ENCODE data around the gene LRRFIP1. TPM values are rescaled to one million over a fixed set of nuclear protein-coding genes. Genes with fewer than 3 reads are reported as not detected.

LRRFIP1 gene
- total and polyA plus RNA-seq, 2 donors (not counting 1 experiment from before 2014, with no cell fraction given), result 42.0 to 139 TPM

DNA sequence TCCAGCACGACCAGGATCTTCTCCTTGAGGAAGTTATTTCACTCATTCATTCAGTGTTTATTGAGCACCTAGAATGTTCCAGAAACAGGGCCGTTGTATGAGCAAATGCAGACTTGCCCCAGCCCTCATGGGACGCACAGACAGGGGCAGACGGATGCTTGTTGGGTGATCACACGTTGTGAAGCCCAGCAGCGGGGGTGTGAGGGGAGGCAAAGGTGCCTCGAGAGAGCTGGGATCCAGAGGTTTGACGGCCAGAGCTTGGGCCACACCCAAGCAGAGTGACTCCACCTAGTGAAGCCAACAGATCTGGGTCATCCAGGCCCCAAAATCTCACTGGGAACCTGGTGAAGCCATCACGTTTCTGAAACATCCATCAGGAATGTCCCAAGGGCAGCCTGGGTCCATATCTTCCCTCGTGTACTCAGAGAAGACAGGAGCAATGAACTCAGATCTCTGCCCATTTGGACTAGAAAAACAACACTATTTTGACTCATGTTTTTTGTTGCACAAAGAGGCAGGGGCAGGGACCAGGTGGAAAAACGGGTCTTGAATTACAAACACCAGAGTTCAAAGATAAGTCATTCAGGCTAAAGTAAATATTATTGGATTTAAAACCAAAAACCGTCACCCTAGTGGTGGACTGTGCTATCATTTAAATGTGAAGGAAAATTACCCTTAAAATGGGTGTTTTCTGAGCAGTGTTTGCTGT, 116.3 kb downstream of the LRRFIP1 start:
- no peaks in the 10 kb centered on the region for H3K27me3 Mint-ChIP-seq
- ATAC-seq (ENCODE audit: low read depth) (no peak), DNase-seq (no peak)
- Histone ChIP-seq H3K4me1 (ENCODE audit: control insufficient read depth in 2 of 2, insufficient read depth in 2 of 2, low read length in 2 of 2) (peaks cover 0 to 2% of the 10 kb centered on the region in 2 donors), H3K36me3 (replicated peaks in 1 of 2; ENCODE audit: control extremely low read depth in 1 of 2, control insufficient read depth in 1 of 2, extremely low read depth in 1 of 2, insufficient read depth in 2 of 2, low read length in 1 of 2) (peaks cover 2 to 43% of the 10 kb centered on the region in 2 experiments), H3K27ac (ENCODE audit: low read length in 2 of 2) (peak overlapping the region in 1 of 2 donors; percentile 44), H3K9me3 (ENCODE audit: control extremely low read depth in 1 of 3, control insufficient read depth in 2 of 3, insufficient read depth in 1 of 3, low read length in 2 of 3) (no peaks in the 10 kb centered on the region), H3K4me2 (replicated peaks; ENCODE audit: low read depth, low read length, poor library complexity, severe bottlenecking) (no peak overlapping the region), H3K9ac (ENCODE audit: low read length) (no peak overlapping the region), H2AFZ (ENCODE audit: insufficient read depth, low read depth, low read length, poor library complexity, severe bottlenecking) (no peak overlapping the region), H3K79me2 (ENCODE audit: control insufficient read depth, insufficient read depth, low read length) (peaks cover 78% of the 10 kb centered on the region), H3K4me3 (ENCODE audit: control extremely low read depth in 1 of 5, extremely low read depth in 1 of 5, insufficient read depth in 1 of 5, low read depth in 2 of 5, low read length in 4 of 5) (no peak overlapping the region), H4K20me1 (ENCODE audit: control insufficient read depth, insufficient read depth, low read length, poor library complexity, severe bottlenecking) (peaks cover 97% of the 10 kb centered on the region), H3K27me3 (replicated peaks in 1 of 4; ENCODE audit: control extremely low read depth in 1 of 4, control insufficient read depth in 3 of 4, insufficient read depth in 4 of 4, low read length in 3 of 4) (no peaks in the 10 kb centered on the region)
- H3K9me3 Mint-ChIP-seq (ENCODE audit: insufficient read depth), result no peaks in the 10 kb centered on the region
- ChIA-PET CTCF (interaction anchor here (1.0 to 7.5 kb wide), 17 partner anchors 11 to 520 kb away, joined by 3 to 269 read pairs (median 13); no protein-coding TSS in a partner anchor), POLR2A (interaction anchor here (2.7 kb wide), 1 partner anchor 70 kb away, joined by 9 read pairs; no protein-coding TSS in a partner anchor)
- H3K4me1 Mint-ChIP-seq, result peaks cover 45% of the 10 kb centered on the region
- intact Hi-C loops (cut with micrococcal nuclease), result loop anchor here (2.0 kb wide), 2 partner anchors 51 to 171 kb away; no protein-coding TSS in a partner anchor
- 81% methylated on average over 10 of the region's 12 CpGs for WGBS (ENCODE audit: insufficient coverage)
- no peak for TF ChIP-seq EZH2 (IDR thresholded peaks at IDR 0.05; ENCODE audit: borderline replicate concordance, insufficient read depth, low read depth, low read length, poor library complexity, severe bottlenecking)
- H3K27ac Mint-ChIP-seq, result peak overlapping the region; percentile 74
- H3K4me3 Mint-ChIP-seq, result no peak overlapping the region

DNA sequence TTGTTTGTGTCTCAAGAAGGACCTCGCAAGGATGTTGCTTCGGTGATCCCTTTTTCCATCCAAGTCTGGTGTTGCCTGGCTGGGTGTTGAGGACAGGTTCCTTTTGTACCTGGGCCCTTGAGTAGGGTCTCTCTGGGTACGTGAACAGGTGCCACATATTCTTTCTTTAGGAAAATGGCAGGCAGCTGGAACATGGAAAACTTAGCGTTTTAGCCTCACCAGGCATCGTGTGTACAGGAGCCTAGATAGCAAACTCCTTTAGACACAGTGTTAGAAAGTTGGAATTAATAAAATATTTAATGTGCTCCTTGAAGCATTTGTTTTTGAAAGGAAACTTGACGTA, 116.9 kb downstream of the LRRFIP1 start:
- no peak overlapping the region for H3K4me2 ChIP-seq (replicated peaks; ENCODE audit: low read depth, low read length, poor library complexity, severe bottlenecking)
- no peak overlapping the region for H3K27ac Mint-ChIP-seq

More for the DNA sequence above, 116.9 kb downstream of the LRRFIP1 start:
- H4K20me1 ChIP-seq (ENCODE audit: control insufficient read depth, insufficient read depth, low read length, poor library complexity, severe bottlenecking), result peaks cover 96% of the 10 kb centered on the region
- WGBS (ENCODE audit: insufficient coverage), result 100% methylated on average over 4 of the region's 6 CpGs
- peak overlapping the region in 1 of 2 donors; percentile 44 for H3K27ac ChIP-seq (ENCODE audit: low read length in 2 of 2)
- TF ChIP-seq EZH2 (IDR thresholded peaks at IDR 0.05; ENCODE audit: borderline replicate concordance, insufficient read depth, low read depth, low read length, poor library complexity, severe bottlenecking), result no peak
- TF ChIP-seq, protein P1, sequence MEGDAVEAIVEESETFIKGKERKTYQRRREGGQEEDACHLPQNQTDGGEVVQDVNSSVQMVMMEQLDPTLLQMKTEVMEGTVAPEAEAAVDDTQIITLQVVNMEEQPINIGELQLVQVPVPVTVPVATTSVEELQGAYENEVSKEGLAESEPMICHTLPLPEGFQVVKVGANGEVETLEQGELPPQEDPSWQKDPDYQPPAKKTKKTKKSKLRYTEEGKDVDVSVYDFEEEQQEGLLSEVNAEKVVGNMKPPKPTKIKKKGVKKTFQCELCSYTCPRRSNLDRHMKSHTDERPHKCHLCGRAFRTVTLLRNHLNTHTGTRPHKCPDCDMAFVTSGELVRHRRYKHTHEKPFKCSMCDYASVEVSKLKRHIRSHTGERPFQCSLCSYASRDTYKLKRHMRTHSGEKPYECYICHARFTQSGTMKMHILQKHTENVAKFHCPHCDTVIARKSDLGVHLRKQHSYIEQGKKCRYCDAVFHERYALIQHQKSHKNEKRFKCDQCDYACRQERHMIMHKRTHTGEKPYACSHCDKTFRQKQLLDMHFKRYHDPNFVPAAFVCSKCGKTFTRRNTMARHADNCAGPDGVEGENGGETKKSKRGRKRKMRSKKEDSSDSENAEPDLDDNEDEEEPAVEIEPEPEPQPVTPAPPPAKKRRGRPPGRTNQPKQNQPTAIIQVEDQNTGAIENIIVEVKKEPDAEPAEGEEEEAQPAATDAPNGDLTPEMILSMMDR (IDR thresholded peaks at IDR 0.05), result no peak
- CTCF ChIA-PET, result interaction anchor here (1.3 to 7.5 kb wide), 29 partner anchors 10 to 519 kb away, joined by 3 to 269 read pairs (median 9); no protein-coding TSS in a partner anchor
- peaks cover 77% of the 10 kb centered on the region for H3K79me2 ChIP-seq (ENCODE audit: control insufficient read depth, insufficient read depth, low read length)
- ATAC-seq (ENCODE audit: low read depth), result no peak
- H3K4me1 ChIP-seq (ENCODE audit: control insufficient read depth in 2 of 2, insufficient read depth in 2 of 2, low read length in 2 of 2), result peaks cover 0 to 2% of the 10 kb centered on the region in 2 donors
- Mint-ChIP-seq H3K4me3 (no peak overlapping the region), H3K27me3 (no peaks in the 10 kb centered on the region), H3K4me1 (peaks cover 45% of the 10 kb centered on the region), H3K9me3 (ENCODE audit: insufficient read depth) (no peaks in the 10 kb centered on the region)
- H3K27me3 ChIP-seq (replicated peaks in 1 of 4; ENCODE audit: control extremely low read depth in 1 of 4, control insufficient read depth in 3 of 4, insufficient read depth in 4 of 4, low read length in 3 of 4), result no peaks in the 10 kb centered on the region
- DNase-seq, result no peak
- POLR2A ChIA-PET, result interaction anchor here (2.7 kb wide), 1 partner anchor 71 kb away, joined by 9 read pairs; no protein-coding TSS in a partner anchor
- H2AFZ ChIP-seq (ENCODE audit: insufficient read depth, low read depth, low read length, poor library complexity, severe bottlenecking), result no peak overlapping the region
- intact Hi-C loops (cut with micrococcal nuclease), result loop anchor here (2.0 kb wide), 2 partner anchors 51 to 171 kb away; no protein-coding TSS in a partner anchor
- H3K4me3 ChIP-seq (ENCODE audit: control extremely low read depth in 1 of 5, extremely low read depth in 1 of 5, insufficient read depth in 1 of 5, low read depth in 2 of 5, low read length in 4 of 5), result no peak overlapping the region
- H3K9ac ChIP-seq (ENCODE audit: low read length), result no peak overlapping the region
- peaks cover 2 to 45% of the 10 kb centered on the region in 2 experiments for H3K36me3 ChIP-seq (replicated peaks in 1 of 2; ENCODE audit: control extremely low read depth in 1 of 2, control insufficient read depth in 1 of 2, extremely low read depth in 1 of 2, insufficient read depth in 2 of 2, low read length in 1 of 2)
- H3K9me3 ChIP-seq (ENCODE audit: control extremely low read depth in 1 of 3, control insufficient read depth in 2 of 3, insufficient read depth in 1 of 3, low read length in 2 of 3), result peaks cover 0 to 4% (median 0%) of the 10 kb centered on the region in 3 donors
